ENCODE data around the gene SYT15B. TPM values are rescaled to one million over a fixed set of nuclear protein-coding genes. Genes with fewer than 3 reads are reported as not detected.
"Not testable (repeated sequence)": the region's sequence is repeated elsewhere in the genome, so short reads cannot be mapped to it uniquely, and the experiment has no call there.

SYT15B gene
- not detected in 2 replicates for total RNA-seq (2013; cell fraction: nucleolus; rRNA removed)
- total RNA-seq (2014; rRNA removed) = not detected in 2 replicates
- total RNA-seq (2014; rRNA removed; fragmentation: Illumina TruSeq; extraction: Trizol) = not detected in 2 replicates
- 0.18 TPM in 1 of 2 replicates, not detected in the other for total RNA-seq (2021)
- not detected for polyA plus RNA-seq (2011; ENCODE audit: low read depth)
- polyA plus RNA-seq (2011; rRNA removed) = 0.03 TPM in 1 of 2 replicates, not detected in the other
- 0.01 and 0.03 TPM in 2 replicates for polyA plus RNA-seq (2011; cell fraction: cytosol; rRNA removed)
- polyA plus RNA-seq (2011; cell fraction: nucleus; rRNA removed) = 0.06 and 0.13 TPM in 2 replicates
- not detected in 2 replicates for polyA plus RNA-seq (2012)
- not detected in 2 replicates for polyA plus RNA-seq (2014; fragmentation: Illumina TruSeq; extraction: Trizol)
- polyA plus RNA-seq (2014; fragmentation: Nextera tagmentation; extraction: Ambion mirVana) = not detected
- not detected in 2 replicates for polyA plus RNA-seq (2014; rRNA removed)
- not detected for polyA plus RNA-seq (2016; fragmentation: Nextera tagmentation; extraction: Ambion mirVana)
- polyA minus RNA-seq (2011; rRNA and poly(A)+ RNA removed) = 0.05 and 0.07 TPM in 2 replicates
- 0.21 and 0.27 TPM in 2 replicates for polyA minus RNA-seq (2011; cell fraction: cytosol; rRNA and poly(A)+ RNA removed)
- polyA minus RNA-seq (2011; cell fraction: nucleus; rRNA and poly(A)+ RNA removed) = not detected in 2 replicates
- Bru-seq, nascent RNA = not detected
- not detected for BruChase-seq, experiment 1, labeled RNA remaining after a 6-hour chase
- BruChase-seq, experiment 2, labeled RNA remaining after a 2-hour chase = not detected
- long read RNA-seq, experiment 1 = 0 reads
- long read RNA-seq, experiment 2 = 0 reads

- CTCF ChIA-PET; RAD21 ChIA-PET (ENCODE audit: unreplicated experiment); FAIRE-seq; intact Hi-C loops (cut with micrococcal nuclease; ENCODE audit: unreplicated experiment); H3K4me2 ChIP-seq (ENCODE audit: control insufficient read depth, insufficient read depth); H4K20me1 ChIP-seq (ENCODE audit: control insufficient read depth, insufficient read depth); H3K9ac ChIP-seq (ENCODE audit: control insufficient read depth, insufficient read depth, low read length); ATAC-seq; H3K4me1 ChIP-seq (ENCODE audit: control insufficient read depth, insufficient read depth, low read length); in situ Hi-C loops (cut with MboI); POLR2A ChIA-PET; H2AFZ ChIP-seq (ENCODE audit: control insufficient read depth, low read depth, low read length); DNase-seq (ENCODE audit: low read depth, low spot score); SMC1A ChIA-PET (ENCODE audit: uncharacterized antibody, unreplicated experiment); H3K27me3 ChIP-seq (replicated peaks in 1 of 2; ENCODE audit: control insufficient read depth in 2 of 2, insufficient read depth in 2 of 2, low read length in 1 of 2); H3K4me3 ChIP-seq; BruUV-seq (replicated peaks); H3K9me3 ChIP-seq (replicated peaks; ENCODE audit: control insufficient read depth, insufficient read depth, low read length); H3K79me2 ChIP-seq (ENCODE audit: control insufficient read depth, insufficient read depth, low read length); H3K27ac ChIP-seq (ENCODE audit: control insufficient read depth, insufficient read depth); H3K36me3 ChIP-seq (ENCODE audit: control insufficient read depth in 2 of 2, insufficient read depth in 2 of 2, low read length in 1 of 2): not testable (repeated sequence)
- 76% methylated on average over 24 of the region's 33 CpGs for WGBS (ENCODE audit: insufficient coverage, insufficient replicate concordance, low lambda C conversion rate, missing lambda C conversion rate)
Measured at GRCh38 chr10:47763554-47764175, at the start of gene SYT15B. SYT15B (minus strand) TSS chr10:47763592; CDS start chr10:47762640, 952 bp downstream.

- RAD21 ChIA-PET (ENCODE audit: unreplicated experiment) = not testable (repeated sequence)
Measured at GRCh38 chr10:47779590-47779989, 16.2 kb upstream of the SYT15B start.

More at GRCh38 chr10:47779590-47779989, 16.2 kb upstream of the SYT15B start:
- POLR2A ChIA-PET; SMC1A ChIA-PET (ENCODE audit: uncharacterized antibody, unreplicated experiment); BruUV-seq (replicated peaks); H3K4me1 ChIP-seq (ENCODE audit: control insufficient read depth, insufficient read depth, low read length); H3K4me2 ChIP-seq (ENCODE audit: control insufficient read depth, insufficient read depth); H3K36me3 ChIP-seq (ENCODE audit: control insufficient read depth in 2 of 2, insufficient read depth in 2 of 2, low read length in 1 of 2); FAIRE-seq; H3K27me3 ChIP-seq (replicated peaks in 1 of 2; ENCODE audit: control insufficient read depth in 2 of 2, insufficient read depth in 2 of 2, low read length in 1 of 2); H3K27ac ChIP-seq (ENCODE audit: control insufficient read depth, insufficient read depth); H3K9ac ChIP-seq (ENCODE audit: control insufficient read depth, insufficient read depth, low read length); CTCF ChIA-PET; H4K20me1 ChIP-seq (ENCODE audit: control insufficient read depth, insufficient read depth); H3K79me2 ChIP-seq (ENCODE audit: control insufficient read depth, insufficient read depth, low read length); H3K4me3 ChIP-seq; DNase-seq (ENCODE audit: low read depth, low spot score); ATAC-seq; H3K9me3 ChIP-seq (replicated peaks; ENCODE audit: control insufficient read depth, insufficient read depth, low read length); intact Hi-C loops (cut with micrococcal nuclease; ENCODE audit: unreplicated experiment); H2AFZ ChIP-seq (ENCODE audit: control insufficient read depth, low read depth, low read length); in situ Hi-C loops (cut with MboI): not testable (repeated sequence)
- 0% methylated on average over 1 of the region's 4 CpGs for WGBS (ENCODE audit: insufficient coverage, insufficient replicate concordance, low lambda C conversion rate, missing lambda C conversion rate)
